Measurements from ENCODE around the gene POLA1. TPM values are rescaled to one million over a fixed set of nuclear protein-coding genes. Genes with fewer than 3 reads are reported as not detected.

POLA1 gene
- total RNA-seq, 4 donors from 2014 or later = 9.5 to 18.4 (median 11.2) TPM

GRCh38 chrX:24985120-24985519, 291.4 kb downstream of the POLA1 start:
- no peak for TF ChIP-seq CTCF (IDR thresholded peaks at IDR 0.05; ENCODE audit: low read depth)

GRCh38 chrX:24987731-24988130, 294.0 kb downstream of the POLA1 start:
- TF ChIP-seq CTCF (IDR thresholded peaks at IDR 0.05; ENCODE audit: low read depth) = no peak

GRCh38 chrX:24988314-24988713, 294.6 kb downstream of the POLA1 start:
- no peak for TF ChIP-seq CTCF (IDR thresholded peaks at IDR 0.05; ENCODE audit: low read depth)

GRCh38 chrX:24990535-24990934, 296.8 kb downstream of the POLA1 start:
- no peak for TF ChIP-seq CTCF (IDR thresholded peaks at IDR 0.05; ENCODE audit: low read depth)

GRCh38 chrX:24993879-24994278, 300.2 kb downstream of the POLA1 start:
- TF ChIP-seq CTCF (IDR thresholded peaks at IDR 0.05; ENCODE audit: low read depth) = no peak

GRCh38 chrX:24996096-24996709, 302.5 kb downstream of the POLA1 start:
- no peak for TF ChIP-seq CTCF (IDR thresholded peaks at IDR 0.05; ENCODE audit: low read depth)

- no peak for TF ChIP-seq CTCF (IDR thresholded peaks at IDR 0.05; ENCODE audit: low read depth)
Observed at GRCh38 chrX:24999511-24999910, 305.8 kb downstream of the POLA1 start.

Measured in subcutaneous adipose tissue (tissue), 4 donors.